Natural killer cell (primary cell): ENCODE data around the gene RSPH1. TPM values are rescaled to one million over a fixed set of nuclear protein-coding genes. Genes with fewer than 3 reads are reported as not detected.
A peak's percentile ranks its signal among the peaks of the same experiment; 100 is the strongest.

Source experiments
- ATAC-seq, 3 donors: fragments of 150-1000 bp in 2 of 3; fragments of 200-7000 bp in 1 of 3; cut with Tn5 transposase; 1 replicate in 1 of 3; 2 replicates in 2 of 3; pipeline ENCODE4 v1.10.0; 2021; ENCODE audit warnings: mild to moderate bottlenecking in 2 of 3, moderate library complexity in 2 of 3
- DNase-seq, 2 donors: peaks; one replicate each; pipeline versions ENCODE4 v3.0.0 to v3.0.0-alpha.2; 2013 to 2021; ENCODE audit warnings: mixed read lengths in 1 of 2
- H3K27ac ChIP-seq: one replicate; pipeline ENCODE4 v1.5.1; 2013; ENCODE audit warnings: mild to moderate bottlenecking, low read length
- H3K27me3 ChIP-seq: one replicate; pipeline ENCODE4 v1.6.1; 2013; ENCODE audit warnings: low read length; ENCODE audit not compliant: control insufficient read depth, insufficient read depth
- H3K36me3 ChIP-seq: one replicate; pipeline ENCODE4 v1.6.1; 2013; ENCODE audit warnings: low read length; ENCODE audit not compliant: control insufficient read depth, insufficient read depth
- H3K4me1 ChIP-seq: one replicate; pipeline ENCODE4 v1.6.1; 2013; ENCODE audit warnings: low read length; ENCODE audit not compliant: control insufficient read depth, insufficient read depth
- H3K4me3 ChIP-seq: one replicate; pipeline ENCODE4 v1.5.1; 2013; ENCODE audit warnings: low read length
- H3K9me3 ChIP-seq: one replicate; pipeline ENCODE4 v1.6.1; 2013; ENCODE audit warnings: low read length; ENCODE audit not compliant: control insufficient read depth, insufficient read depth
- H3K27ac Mint-ChIP-seq, 2 donors: one replicate each; pipeline ENCODE4 v1.8.0; 2022; ENCODE audit warnings: mild to moderate bottlenecking in 2 of 2, mixed read lengths in 2 of 2, moderate library complexity in 1 of 2
- H3K27me3 Mint-ChIP-seq, 2 donors: one replicate each; pipeline ENCODE4 v1.8.0; 2022; ENCODE audit warnings: low read depth in 2 of 2, mixed read lengths in 2 of 2
- H3K36me3 Mint-ChIP-seq: one replicate; pipeline ENCODE4 v1.8.0; 2022; ENCODE audit warnings: mixed read lengths
- H3K4me1 Mint-ChIP-seq, 2 donors: one replicate each; pipeline ENCODE4 v1.8.0; 2022; ENCODE audit warnings: mixed read lengths in 2 of 2
- H3K4me3 Mint-ChIP-seq: one replicate; pipeline ENCODE4 v1.8.0; 2022; ENCODE audit warnings: mild to moderate bottlenecking, moderate library complexity, mixed read lengths
- H3K9me3 Mint-ChIP-seq, 2 donors: one replicate each; pipeline ENCODE4 v1.8.0; 2022; ENCODE audit warnings: mixed read lengths in 2 of 2
- CTCF ChIP-seq: fragments of 200-600 bp; IDR thresholded peaks from one replicate; pipeline ENCODE4 v1.8.0; 2022; ENCODE audit warnings: antibody characterized with exemption
- WGBS: methylation state at CpG from one replicate; pipeline ENCODE4 v1.1.7; 2013; ENCODE audit warnings: missing lambda C conversion rate; ENCODE audit not compliant: insufficient coverage; 5-methylcytosine and 5-hydroxymethylcytosine counted together
- intact Hi-C: fragments of 100-400 bp; cut with micrococcal nuclease; formaldehyde crosslinking; loops from one replicate; pipeline ENCODE4 v1.14.2; 2022
- total RNA-seq, 4 donors: library from RNA; stranded (reverse); fragments of 120-200 nt in 1 of 4; gene quantifications; one replicate each; pipeline versions ENCODE4 v1.2.3 to v1.2.4, GENCODE V29; 2013 to 2022

RSPH1 gene
- total RNA-seq, 3 donors from 2014 or later (not counting 1 experiment from before 2014, with no cell fraction given) = 0.16 TPM; not detected in 2

- no peak for TF ChIP-seq CTCF
- Histone ChIP-seq H3K4me1 (peaks cover 25% of the 10 kb centered on the region), H3K36me3 (no peaks in the 10 kb centered on the region), H3K27ac (no peak overlapping the region), H3K27me3 (no peaks in the 10 kb centered on the region), H3K9me3 (no peaks in the 10 kb centered on the region), H3K4me3 (no peak overlapping the region)
- no peaks in the 10 kb centered on the region for H3K9me3 Mint-ChIP-seq
- no peak overlapping the region for H3K4me3 Mint-ChIP-seq
- H3K36me3 Mint-ChIP-seq = no peaks in the 10 kb centered on the region
- no peak for ATAC-seq
- no peak overlapping the region for H3K27ac Mint-ChIP-seq
- H3K27me3 Mint-ChIP-seq = peaks cover 18 to 29% of the 10 kb centered on the region in 2 donors
- WGBS = 100% methylated on average over 1 of the region's 1 CpG
- H3K4me1 Mint-ChIP-seq = peaks cover 12 to 25% of the 10 kb centered on the region in 2 donors
- DNase-seq = no peak
- intact Hi-C loops = no loop called here
Measured at GRCh38 chr21:42459082-42459460, 37.0 kb downstream of the RSPH1 start.

GRCh38 chr21:42456457-42456856, 39.6 kb downstream of the RSPH1 start:
- Mint-ChIP-seq H3K27me3 (peaks cover 17 to 23% of the 10 kb centered on the region in 2 donors), H3K9me3 (no peaks in the 10 kb centered on the region), H3K27ac (no peak overlapping the region), H3K4me3 (no peak overlapping the region), H3K4me1 (peaks cover 0 to 10% of the 10 kb centered on the region in 2 donors), H3K36me3 (no peaks in the 10 kb centered on the region)
- intact Hi-C loops = no loop called here
- DNase-seq (peak in 1 of 2 donors; percentile 65), ATAC-seq (peak; percentile 57 to 85 (median 65))
- TF ChIP-seq CTCF = no peak
- H3K27me3 ChIP-seq = no peaks in the 10 kb centered on the region
- no peak overlapping the region for H3K4me3 ChIP-seq
- no peak overlapping the region for H3K27ac ChIP-seq
- peaks cover 13% of the 10 kb centered on the region for H3K4me1 ChIP-seq
- H3K9me3 ChIP-seq = no peaks in the 10 kb centered on the region
- 90% methylated on average over 6 of the region's 8 CpGs for WGBS
- H3K36me3 ChIP-seq = no peaks in the 10 kb centered on the region

GRCh38 chr21:42455754-42456440, 40.1 kb downstream of the RSPH1 start:
- 82% methylated on average over 8 of the region's 10 CpGs for whole genome bisulfite sequencing
- intact Hi-C loops = no loop called here
- Mint-ChIP-seq H3K27me3 (peaks cover 16 to 22% of the 10 kb centered on the region in 2 donors), H3K36me3 (no peaks in the 10 kb centered on the region), H3K9me3 (no peaks in the 10 kb centered on the region), H3K27ac (no peak overlapping the region), H3K4me3 (no peak overlapping the region), H3K4me1 (peaks cover 0 to 8% of the 10 kb centered on the region in 2 donors)
- Histone ChIP-seq H3K9me3 (no peaks in the 10 kb centered on the region), H3K4me1 (peaks cover 8% of the 10 kb centered on the region), H3K27me3 (no peaks in the 10 kb centered on the region), H3K4me3 (no peak overlapping the region), H3K36me3 (no peaks in the 10 kb centered on the region), H3K27ac (no peak overlapping the region)
- ATAC-seq (no peak), DNase-seq (no peak)
- TF ChIP-seq CTCF = no peak

GRCh38 chr21:42455196-42455595, 40.8 kb downstream of the RSPH1 start:
- no peak overlapping the region for H3K27ac ChIP-seq
- 85% methylated on average over 9 of the region's 9 CpGs for WGBS
- Mint-ChIP-seq H3K27ac (no peak overlapping the region), H3K27me3 (peaks cover 16 to 26% of the 10 kb centered on the region in 2 donors), H3K4me1 (peaks cover 0 to 9% of the 10 kb centered on the region in 2 donors), H3K36me3 (no peaks in the 10 kb centered on the region), H3K4me3 (no peak overlapping the region), H3K9me3 (no peaks in the 10 kb centered on the region)
- no peak for DNase-seq
- no peaks in the 10 kb centered on the region for H3K36me3 ChIP-seq
- H3K4me3 ChIP-seq = no peak overlapping the region
- no peaks in the 10 kb centered on the region for H3K27me3 ChIP-seq
- intact Hi-C loops = no loop called here
- H3K9me3 ChIP-seq = no peaks in the 10 kb centered on the region
- H3K4me1 ChIP-seq = peaks cover 6% of the 10 kb centered on the region
- no peak for TF ChIP-seq CTCF
- ATAC-seq = no peak
